ENCODE measurements around the gene CEP83. TPM values are rescaled to one million over a fixed set of nuclear protein-coding genes. Genes with fewer than 3 reads are reported as not detected.

The CEP83 gene
- total and polyA plus RNA-seq, 8 donors: 11.9 to 46.1 (median 38.8) TPM

- TF ChIP-seq CTCF (IDR thresholded peaks at IDR 0.05): no peak
- Histone ChIP-seq H3K36me3 (peaks cover 0 to 4% of the 10 kb centered on the region in 2 donors), H3K27me3 (no peaks in the 10 kb centered on the region), H3K4me1 (peaks cover 0 to 4% of the 10 kb centered on the region in 2 donors), H3K9me3 (peaks cover 0 to 2% of the 10 kb centered on the region in 2 donors), H3K27ac (no peak overlapping the region), H3K4me3 (no peak overlapping the region)
- intact Hi-C loops (cut with DNase I): no loop called here
- ATAC-seq (no peak), DNase-seq (no peak)
Observed at GRCh38 chr12:94340573-94340972, 119.1 kb downstream of the CEP83 start.

- H3K9me3 ChIP-seq: no peaks in the 10 kb centered on the region
- no peaks in the 10 kb centered on the region for H3K36me3 ChIP-seq
- DNase-seq (no peak), ATAC-seq (no peak)
- H3K27me3 ChIP-seq: no peaks in the 10 kb centered on the region
- no peak overlapping the region for H3K27ac ChIP-seq
- H3K4me3 ChIP-seq: no peak overlapping the region
- H3K4me1 ChIP-seq: peaks cover 0 to 4% of the 10 kb centered on the region in 2 donors
- TF ChIP-seq CTCF (IDR thresholded peaks at IDR 0.05): no peak
- intact Hi-C loops (cut with DNase I): no loop called here
Observed at GRCh38 chr12:94338006-94338794, 121.5 kb downstream of the CEP83 start.

- H3K27me3 ChIP-seq: no peaks in the 10 kb centered on the region
- H3K27ac ChIP-seq: no peak overlapping the region
- peaks cover 0 to 4% of the 10 kb centered on the region in 2 donors for H3K4me1 ChIP-seq
- H3K4me3 ChIP-seq: no peak overlapping the region
- no peak for TF ChIP-seq CTCF (IDR thresholded peaks at IDR 0.05)
- peak; percentile 35 for ATAC-seq
- H3K9me3 ChIP-seq: no peaks in the 10 kb centered on the region
- H3K36me3 ChIP-seq: peaks cover 0 to 4% of the 10 kb centered on the region in 2 donors
- DNase-seq: peak in 2 of 4 donors; percentile 9 to 21
- intact Hi-C loops (cut with DNase I): no loop called here
Observed at GRCh38 chr12:94336211-94336925, 123.3 kb downstream of the CEP83 start.

- H3K4me3 ChIP-seq: no peak overlapping the region
- intact Hi-C loops (cut with DNase I): no loop called here
- no peaks in the 10 kb centered on the region for H3K9me3 ChIP-seq
Observed at GRCh38 chr12:94333396-94333795, 126.3 kb downstream of the CEP83 start.

More at GRCh38 chr12:94333396-94333795, 126.3 kb downstream of the CEP83 start:
- TF ChIP-seq CTCF (IDR thresholded peaks at IDR 0.05): no peak
- peaks cover 0 to 14% of the 10 kb centered on the region in 2 donors for H3K36me3 ChIP-seq
- H3K27ac ChIP-seq: no peak overlapping the region
- ATAC-seq (no peak), DNase-seq (no peak)
- H3K27me3 ChIP-seq: no peaks in the 10 kb centered on the region
- H3K4me1 ChIP-seq: peaks cover 0 to 4% of the 10 kb centered on the region in 2 donors

Data from left lung (tissue), 10 donors.